CD1c-positive myeloid dendritic cell (primary cell): ENCODE data around the gene TCF7L2.

Experiments used
- DNase-seq: peaks from one replicate; pipeline ENCODE4 v3.0.0-alpha.2; 2016; ENCODE audit errors: extremely low spot score

Gene TCF7L2

DNA sequence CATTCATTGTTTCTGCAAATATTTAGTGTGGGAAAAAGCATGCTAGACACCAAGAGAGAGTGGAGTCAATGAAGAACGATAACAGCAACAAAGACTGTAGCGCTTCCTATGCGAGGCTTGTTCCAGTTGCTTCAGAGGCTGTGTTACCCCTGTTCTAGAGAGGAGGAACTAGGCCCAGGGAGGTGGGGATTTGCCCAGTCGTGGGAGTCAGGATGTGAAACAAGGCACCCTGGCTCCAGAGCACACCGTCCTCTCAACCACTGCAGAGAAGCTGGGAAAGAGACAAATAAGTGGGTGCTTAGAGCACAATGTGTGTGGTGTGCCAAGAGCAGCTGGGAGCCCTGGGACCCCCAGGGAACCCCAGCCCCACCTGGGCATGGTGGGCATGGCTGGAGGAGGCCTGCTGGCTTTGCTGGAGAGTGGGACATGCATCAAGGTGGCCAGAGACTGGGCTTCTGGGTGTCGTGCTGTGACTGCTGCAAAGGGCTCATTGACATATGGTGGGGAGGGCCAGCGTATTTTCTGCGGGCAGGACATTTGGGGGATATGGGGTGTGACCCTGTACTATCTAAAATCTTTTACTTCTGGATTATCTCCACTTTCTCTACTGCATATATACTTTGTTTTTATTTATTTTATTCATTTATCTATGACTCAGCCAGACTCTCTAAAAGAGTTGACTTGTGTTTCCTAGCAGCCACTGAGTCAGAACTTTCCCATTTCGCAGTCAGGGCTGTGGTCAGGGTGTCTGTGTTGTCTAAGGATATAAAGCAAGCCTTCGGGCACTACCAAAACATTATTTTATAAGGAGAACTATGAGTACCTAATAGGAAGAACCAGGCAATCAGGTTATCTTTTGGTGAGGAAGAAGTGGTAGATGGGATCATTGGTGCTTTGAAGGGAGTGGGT lies 95.4 kb downstream of the TCF7L2 start:
- peak; percentile 88 for DNase-seq

DNA sequence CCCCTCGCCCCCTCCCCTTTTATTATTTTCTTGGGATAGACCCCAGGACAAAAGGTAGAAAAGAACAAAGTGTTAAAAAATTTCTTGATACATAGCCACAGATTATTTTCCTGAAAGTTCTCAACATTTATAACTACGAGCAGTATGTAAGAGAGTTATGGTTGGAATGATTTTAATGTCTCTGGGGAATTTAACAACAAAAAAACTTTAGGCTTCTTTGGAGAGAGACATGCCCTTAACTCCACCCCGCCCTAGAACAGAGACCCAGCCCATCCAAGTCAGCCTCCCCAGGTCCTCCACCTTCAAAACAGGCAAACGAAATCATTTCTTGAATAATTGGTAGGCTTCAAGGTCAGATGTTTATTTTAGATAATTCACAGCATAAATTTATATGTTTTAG lies 97.1 kb downstream of the TCF7L2 start:
- no peak for DNase-seq

DNA sequence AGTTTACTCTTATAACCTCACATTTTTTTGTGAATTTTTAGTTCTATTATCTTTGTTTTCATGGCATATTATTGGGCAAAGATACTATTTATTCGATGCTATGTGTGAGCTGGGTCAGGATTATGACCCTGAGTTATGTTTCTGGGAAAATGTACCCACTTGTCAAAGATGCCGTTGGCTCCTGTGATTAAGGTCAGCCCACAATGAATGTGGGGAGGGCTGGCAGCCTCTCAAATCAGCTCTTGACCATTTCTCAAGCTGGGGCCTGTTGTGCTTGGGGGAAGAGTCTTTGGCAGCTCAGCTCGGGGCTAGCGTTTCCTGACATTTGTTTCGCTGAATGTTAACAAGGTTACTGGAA lies 97.5 kb downstream of the TCF7L2 start:
- DNase-seq = no peak

DNA sequence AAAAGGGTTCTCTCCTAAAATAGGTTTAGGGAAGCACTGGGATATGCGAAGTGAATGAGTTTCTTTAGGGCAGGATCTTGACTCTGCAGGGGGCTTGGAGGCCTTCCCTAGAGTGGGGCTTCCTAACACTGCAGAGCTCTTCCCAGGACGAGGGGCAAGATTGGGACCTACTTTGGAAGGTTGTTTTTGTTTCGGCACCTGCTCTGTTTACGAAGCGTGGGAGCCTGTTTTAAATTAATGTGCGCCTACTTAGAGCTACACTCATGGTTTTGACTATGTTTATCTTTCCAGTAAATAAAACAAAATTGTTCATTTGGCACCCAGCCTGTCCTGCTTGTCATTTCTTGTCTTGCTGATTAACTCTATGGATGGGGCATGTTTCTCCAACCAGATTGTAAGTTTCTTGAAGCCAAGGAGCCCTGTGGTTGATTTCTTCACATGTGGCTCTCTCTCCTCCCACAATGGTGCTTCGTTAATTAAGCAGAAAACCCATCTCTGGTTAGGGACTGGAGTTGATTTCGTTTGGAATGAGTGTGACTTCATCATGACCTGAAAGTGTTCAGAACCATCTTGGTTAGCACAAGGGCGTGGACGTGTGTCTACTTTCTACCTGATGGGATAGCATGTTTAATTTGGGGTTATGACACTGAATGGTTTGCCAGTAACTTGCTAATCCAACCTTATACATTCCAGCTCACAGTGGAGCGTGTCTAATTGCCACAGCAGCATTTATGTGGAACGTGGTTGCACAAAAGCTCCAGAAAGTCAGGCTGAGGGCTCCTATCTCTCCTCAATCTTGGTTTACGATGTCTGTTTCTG lies 98.1 kb downstream of the TCF7L2 start:
- DNase-seq = no peak

DNA sequence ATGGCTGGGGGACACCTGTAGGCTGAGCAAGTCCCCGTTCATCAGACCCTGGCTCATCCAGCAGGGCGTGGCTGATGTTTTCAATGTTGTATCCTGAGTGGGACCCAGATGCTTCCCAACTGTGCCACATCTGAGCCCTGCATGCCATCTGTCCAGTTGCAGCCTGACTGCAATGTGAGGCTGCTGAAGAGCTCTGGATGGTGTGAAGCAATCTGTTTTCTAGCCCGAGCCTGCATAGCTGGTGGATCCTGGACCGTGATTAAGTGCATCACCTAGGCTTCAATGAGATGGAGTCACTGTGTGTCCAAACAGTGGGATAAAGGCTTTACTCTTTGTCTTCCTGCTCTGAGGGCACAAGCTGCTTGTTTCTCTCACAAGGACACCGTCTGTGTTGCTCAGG lies 99.8 kb downstream of the TCF7L2 start:
- DNase-seq = no peak

DNA sequence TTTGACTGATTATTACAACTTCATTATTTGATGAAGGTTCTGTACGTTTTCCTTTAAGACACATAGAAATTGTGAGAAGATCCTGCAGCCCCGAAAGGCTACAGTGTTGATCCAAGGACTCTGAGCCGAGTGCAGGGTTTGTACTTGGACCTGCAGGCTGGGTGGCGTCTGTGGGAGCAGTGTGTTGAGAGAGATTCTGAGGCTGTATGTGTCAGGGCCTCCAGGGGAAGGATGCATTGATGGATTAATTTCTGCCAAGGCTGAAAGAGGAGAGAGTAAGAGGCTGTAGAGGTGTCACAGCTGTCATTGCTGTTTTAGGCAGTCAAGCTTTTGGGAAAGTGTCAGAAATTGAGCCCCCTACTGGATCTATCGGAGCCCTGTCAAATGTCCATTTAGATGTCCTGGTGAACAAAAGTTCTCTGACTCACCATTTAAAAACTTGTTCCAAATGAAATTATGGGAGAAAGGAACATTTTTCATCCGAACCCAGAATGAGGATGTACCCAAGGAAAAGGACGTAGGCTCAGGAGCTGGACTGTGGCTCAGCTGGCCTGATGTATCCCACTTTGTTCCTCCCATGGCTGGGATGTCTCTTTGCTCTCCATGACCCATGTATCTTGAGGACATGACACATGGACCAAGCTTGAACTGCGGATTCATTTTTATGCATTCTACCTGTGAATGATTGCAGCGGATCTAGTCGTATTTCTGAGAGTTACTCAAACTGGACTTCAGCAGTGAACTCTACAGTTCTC lies 102.2 kb downstream of the TCF7L2 start:
- no peak for DNase-seq

DNA sequence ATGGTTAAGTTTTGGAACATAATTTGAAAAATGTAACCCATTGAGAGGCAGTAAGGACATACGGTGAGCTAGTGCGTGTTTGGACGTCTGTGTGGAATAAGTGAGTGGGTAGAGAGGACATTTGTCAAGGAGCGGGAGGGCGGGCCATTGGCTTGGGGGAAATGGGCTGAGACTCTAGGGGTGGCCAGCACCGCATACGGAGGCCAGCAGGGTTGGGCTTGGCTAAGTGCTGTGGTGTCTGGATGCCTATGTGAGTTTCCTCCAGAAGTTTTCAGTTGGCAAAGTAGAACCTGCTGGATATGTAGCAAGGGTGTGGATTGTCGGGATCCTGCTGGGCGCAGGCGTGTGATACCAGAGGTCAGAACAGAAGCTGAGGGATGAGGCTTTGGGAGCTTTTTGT lies 103.0 kb downstream of the TCF7L2 start:
- no peak for DNase-seq

DNA sequence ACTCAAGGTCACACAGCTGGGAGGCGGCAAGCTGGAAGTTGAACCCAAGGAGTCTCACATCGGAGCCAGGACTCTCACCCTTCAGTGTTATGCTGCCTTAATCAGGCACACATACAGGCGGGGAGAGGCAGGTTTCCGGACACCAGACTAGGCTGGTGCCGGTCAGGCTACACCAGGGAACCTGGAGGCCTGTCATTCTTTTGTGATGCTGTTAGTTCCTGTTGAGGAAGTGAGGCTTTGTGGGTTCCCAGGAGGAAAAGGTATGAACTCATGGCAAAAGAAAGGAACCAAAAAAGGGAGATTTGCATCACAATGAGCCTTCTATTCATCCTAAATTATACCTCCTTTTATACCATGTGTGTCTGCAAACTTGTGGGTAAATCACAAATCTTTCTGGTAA lies 103.8 kb downstream of the TCF7L2 start:
- DNase-seq = no peak

DNA sequence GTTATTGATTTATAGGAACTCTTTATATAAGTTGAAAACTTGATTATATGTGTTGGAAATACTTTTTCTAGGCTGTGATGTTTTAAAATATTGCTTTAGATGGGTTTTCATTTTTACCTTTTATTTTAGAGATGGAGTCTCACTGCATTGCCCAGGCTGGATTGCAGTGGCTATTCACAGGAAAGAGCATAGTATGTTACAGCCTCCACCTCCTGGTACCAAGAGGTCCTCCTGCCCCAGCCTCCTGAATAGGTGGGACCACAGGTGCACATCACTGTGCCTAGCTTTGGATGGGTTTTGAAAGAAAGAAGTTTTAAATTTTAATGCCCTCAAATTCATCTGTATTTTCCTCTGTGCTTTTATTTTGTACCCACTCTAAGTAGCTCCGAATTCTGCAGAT lies 105.4 kb downstream of the TCF7L2 start:
- DNase-seq = no peak

DNA sequence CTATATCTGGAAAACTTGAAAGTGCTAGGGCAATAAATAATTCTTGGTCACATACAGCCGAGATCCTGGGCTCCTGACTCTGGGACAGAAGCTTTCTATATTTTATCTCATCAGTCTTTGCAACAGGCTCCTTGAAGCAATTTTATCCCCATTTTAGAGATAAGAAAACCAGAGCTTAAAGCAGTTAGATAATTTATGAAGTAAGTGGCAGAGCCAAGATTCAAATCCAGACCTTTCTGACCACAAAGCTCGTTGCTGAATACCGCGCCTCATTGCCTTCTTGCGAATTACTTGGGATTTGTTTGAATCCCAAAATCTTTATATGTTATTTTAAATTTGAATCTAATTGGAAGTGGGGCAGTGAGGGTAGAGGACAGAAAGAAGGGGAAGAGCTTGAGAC lies 106.0 kb downstream of the TCF7L2 start:
- no peak for DNase-seq

DNA sequence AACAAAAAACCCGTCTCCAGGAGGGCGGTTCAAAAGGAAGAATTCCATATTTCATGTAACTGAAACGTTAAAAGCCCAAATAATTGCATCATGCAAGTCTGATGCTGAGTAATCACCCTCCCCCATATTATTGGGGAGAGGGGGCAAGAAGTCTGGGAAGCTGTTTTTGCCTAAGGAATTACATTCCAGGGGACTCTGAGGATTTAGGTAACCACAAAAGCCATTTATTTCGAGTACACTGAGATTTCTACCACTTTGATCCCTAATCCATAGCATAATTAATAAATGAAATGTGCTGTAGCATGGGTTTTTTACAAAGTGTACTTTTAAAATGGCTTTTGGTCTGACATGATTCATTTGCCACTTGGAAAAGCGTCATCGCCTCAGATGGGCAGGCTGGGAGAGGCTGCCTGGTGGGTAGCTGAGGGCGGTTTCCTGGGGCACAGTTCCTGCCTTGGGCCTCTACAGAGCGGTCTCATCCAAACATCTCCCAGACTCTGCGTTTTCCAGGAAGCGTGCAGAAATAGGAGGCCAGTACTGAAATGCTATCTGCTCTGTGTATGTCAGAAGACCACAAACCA lies 106.5 kb downstream of the TCF7L2 start:
- peak; percentile 14 for DNase-seq

DNA sequence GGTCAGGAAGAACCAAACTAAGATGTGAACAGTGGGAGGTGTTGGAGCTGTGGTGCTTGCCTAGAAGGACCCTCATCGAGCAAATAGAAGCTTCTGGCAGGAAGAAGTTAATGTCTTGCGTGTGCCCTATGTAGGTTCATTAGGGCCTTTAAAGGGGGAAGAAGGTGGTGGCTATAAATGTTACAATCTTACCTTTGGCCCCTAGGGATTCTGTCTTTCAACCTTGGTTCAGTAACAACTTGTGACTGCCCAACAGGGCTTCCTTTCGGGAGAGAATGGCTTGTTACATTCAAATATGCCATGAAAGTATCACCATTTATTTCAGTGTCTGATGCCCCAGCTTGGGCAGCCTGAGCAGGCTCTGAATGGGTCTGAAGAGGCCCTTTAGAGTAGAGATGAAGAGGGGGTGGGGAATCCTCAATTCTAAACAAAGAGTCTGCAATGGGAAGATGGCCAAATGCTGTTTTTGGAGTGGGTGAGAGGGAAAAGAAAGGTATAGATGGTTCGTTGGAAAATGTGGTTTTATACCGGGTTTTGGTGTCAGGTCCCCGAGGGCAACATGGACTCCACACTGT lies 108.0 kb downstream of the TCF7L2 start:
- no peak for DNase-seq

DNA sequence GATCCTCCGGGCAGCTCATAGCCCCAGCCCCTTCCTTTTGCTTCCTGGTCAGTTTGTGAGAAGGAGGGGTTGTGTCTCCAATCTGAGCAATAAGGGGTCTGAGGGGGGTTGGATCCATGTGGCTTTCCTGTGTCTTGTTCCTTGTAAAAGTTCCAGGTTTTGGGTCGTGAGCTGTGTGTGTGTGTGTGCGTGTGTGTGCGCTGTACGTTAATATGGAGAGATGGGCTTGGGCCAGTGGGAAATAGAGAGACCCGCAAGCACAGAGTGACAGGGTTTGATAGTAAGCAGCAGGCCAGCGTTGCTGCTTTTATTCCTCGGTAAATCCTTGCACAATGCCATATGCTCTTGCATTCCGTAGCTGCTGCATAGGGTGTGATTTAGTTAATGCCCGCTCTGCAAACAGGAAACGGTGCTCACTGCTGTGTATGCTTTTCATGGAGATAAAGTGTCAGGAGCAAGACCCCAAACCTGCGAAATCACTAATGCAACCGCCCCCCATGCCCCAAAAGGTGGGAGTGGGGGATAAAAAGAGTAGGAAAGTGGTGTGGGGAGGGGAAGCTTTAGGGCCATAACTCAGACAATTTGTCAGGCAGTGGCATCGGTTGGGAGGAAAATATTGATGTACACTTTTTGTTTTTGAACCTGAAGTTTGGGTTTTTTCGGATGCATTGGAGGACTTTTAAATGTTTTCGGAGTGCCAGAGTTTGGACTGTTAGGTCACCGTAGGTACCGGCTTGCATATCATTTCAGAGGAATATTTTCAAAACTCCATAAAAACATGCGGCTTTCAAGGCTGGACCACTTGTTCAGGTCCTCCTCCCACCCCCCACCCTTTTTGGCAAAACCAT lies 108.7 kb downstream of the TCF7L2 start:
- no peak for DNase-seq

DNA sequence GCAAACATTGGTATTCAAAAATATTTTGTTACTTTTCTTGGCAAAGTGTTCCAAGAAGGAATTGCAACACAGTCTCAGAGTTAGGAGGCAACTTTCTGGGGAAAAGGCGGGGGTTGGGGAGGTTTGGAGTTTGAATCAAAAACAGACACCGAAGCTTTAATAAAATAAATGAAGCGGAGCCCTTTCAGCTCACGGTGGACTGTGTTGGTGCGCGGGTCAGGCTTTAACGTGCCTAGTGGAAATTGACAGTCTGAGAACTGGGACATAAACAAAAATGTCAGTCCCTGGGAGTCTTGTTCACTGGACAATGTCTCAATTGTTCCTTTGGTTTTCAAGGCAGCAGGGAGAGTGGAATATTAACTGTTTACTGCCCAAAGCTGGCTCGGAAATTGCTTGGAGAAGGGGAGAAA lies 109.3 kb downstream of the TCF7L2 start:
- no peak for DNase-seq

DNA sequence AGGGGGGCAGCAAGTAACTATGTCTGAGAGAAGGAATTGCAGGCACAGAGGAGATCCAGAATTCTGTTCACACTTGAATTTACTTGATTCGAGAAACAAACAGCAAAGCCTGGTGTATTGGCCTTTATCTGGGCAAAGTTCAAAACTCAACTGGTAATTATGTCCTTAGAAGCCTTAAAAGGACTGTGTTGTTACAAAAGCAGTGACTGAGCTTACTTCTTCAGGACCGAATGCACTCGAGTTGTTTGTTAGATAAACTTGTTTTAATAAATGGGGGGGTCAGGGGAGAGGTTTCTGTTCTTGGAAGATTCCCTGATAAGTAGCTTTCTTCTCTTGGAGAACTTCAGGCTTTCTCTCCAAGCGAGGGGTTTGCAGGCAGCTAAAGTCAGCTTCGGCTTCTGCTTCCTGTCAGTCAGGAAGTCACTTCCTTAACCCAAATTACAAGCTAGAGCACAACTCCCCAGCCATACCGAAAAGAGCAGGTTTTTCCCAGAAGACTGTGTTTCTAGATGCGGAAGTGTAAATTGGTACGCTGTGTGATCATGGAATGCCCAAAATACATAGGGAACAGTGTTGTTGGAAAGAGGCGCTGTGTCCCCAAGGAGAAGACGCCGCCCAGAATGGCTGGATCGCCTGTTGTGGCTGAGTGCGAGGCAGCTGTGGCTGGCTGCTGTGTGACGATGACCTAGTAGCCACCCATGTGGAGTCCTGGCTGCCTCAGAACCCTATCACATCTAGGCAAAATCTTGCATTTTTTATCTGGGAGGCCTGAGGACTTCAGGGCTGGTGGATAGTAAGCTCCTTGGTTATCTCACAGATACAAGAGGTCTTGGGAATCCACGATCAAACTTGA lies 110.4 kb downstream of the TCF7L2 start:
- DNase-seq = peak; percentile 51

DNA sequence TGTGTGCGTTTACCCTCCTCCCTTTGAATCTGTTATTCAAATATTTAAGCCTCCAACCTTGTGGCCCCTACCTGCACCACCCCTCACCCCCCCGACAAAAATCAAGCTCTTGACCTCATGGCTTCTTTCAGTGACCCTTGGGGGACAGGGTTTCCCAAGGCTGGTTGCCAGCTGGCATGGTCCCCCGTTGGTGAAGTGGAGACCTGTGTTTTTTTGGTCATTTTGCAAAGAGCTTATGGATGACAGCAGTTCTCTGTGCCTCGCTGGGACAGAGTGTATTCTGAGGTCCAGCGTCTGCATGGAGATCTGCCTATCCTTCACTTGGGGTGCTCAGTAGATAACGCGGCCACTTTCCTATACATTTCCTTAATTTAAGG lies 111.0 kb downstream of the TCF7L2 start:
- DNase-seq = no peak

DNA sequence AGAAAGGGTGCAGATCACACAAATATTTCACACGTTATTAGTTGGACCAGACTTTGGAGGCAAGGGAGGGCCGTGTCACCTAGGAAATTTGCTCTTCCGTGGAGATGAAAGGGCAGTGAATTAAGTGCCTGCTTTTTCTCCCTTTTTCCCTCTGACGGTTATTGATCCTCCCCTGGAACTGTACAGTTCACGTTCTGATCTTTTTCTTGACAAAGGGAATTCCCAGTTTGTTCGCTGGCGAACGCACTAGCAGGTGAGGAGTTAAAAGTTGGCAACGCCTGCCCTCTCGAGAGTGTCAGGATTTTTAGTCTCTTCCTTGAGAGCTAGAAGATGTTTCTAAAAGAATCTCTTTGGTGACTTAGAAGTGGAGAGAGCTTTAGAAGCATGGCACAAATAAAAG lies 111.5 kb downstream of the TCF7L2 start:
- DNase-seq = no peak

DNA sequence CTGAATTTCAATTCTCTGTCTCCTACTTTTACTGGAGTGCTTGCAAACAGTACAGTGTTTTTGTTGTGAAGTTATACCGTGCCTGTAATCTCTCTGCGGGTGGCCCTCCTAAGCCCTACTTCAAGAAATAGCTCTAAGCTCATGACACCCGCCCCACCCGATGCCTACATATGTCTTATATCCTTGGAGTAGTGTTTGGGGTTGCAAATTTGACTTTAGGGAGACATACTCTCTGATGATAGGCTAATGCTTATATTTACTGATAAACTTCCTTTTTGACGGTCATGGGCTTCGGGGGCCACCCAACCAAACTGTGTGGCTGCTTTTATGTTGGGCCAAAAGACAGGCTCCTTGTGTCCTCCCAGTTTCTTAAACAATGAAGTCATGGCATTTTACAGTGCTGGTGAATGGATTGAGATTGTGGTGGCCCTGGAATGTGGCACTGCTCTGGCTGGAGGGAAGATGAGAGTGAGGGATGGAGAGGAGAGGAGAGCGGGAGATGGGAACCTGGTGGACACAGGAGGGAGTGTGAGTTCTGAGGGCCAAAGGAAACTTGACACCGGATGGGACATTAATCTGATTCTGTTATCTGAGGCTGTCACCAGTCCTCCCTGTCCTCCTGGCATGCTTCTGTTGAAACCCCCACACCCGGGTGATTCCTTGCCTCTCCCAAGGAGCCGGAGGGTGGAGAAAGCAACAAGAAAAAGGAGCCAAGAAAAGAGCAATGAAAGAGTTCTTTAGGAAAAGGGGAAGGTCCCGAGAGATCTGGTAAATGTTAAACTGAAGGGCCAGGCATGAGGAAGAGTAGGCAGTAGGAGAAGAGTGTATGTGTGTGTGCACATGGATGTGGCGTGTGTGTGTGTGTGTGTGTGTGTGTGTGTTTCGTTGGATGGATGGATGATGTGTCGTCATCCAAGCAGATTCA lies 113.3 kb downstream of the TCF7L2 start:
- DNase-seq = no peak

DNA sequence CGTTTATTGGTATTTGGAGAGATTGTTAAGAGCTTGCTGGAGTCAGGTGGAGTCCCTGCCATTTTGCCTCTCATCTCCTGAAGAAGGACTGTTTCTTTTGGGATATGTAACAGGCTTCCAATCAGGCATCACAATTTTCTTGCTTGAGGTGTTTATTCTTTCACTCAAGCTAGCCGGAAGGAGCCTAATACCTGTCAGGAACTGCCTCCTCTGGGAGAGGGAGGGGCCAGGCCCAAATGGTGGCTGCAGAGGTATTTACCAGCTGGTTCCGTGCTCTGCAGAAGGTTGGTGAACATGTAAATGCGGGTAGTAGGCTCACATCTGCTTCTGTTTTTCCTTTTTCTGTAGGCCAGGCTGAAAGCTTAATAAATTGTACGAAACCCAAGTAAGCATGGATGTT lies 114.0 kb downstream of the TCF7L2 start:
- no peak for DNase-seq
